Activated T-helper 2 cell treated with anti-CD3 and anti-CD28 coated beads, Interferon-gamma antibody, Interleukin-2, Interleukin-4, amounts not matched to agents 10 μg/mL and 5 μg/mL and 100 μg/mL, durations not matched to agents 14 hours and 24 hours and 36 hours (primary cell): ENCODE data around the gene ARHGAP23. TPM values are rescaled to one million over a fixed set of nuclear protein-coding genes. Genes with fewer than 3 reads are reported as not detected.

ENCODE experiments used
- total RNA-seq: library from RNA; stranded (reverse); gene quantifications from 2 replicates; pipeline ENCODE4 v1.2.3, GENCODE V29; 2022

ARHGAP23 gene
- total RNA-seq, 1 donor from 2014 or later: 1.2 TPM

Other genes with a start within 250 kb of the ARHGAP23 start
- gene TBC1D3, start 235.9 kb upstream of the ARHGAP23 start, total RNA-seq: not detected in 2 replicates
- 43.5 and 44.6 TPM in 2 replicates for gene MRPL45, start 131.3 kb upstream of the ARHGAP23 start, total RNA-seq
- not detected in 2 replicates for gene GPR179, start 84.5 kb upstream of the ARHGAP23 start, total RNA-seq
- 25.9 and 30.5 TPM in 2 replicates for gene SOCS7, start 76.6 kb upstream of the ARHGAP23 start, total RNA-seq
- 0.14 and 0.16 TPM in 2 replicates for gene SRCIN1, start 177.5 kb downstream of the ARHGAP23 start, total RNA-seq
- gene EPOP, start 246.5 kb downstream of the ARHGAP23 start, total RNA-seq: 34.9 TPM in 2 replicates